Measurements from ENCODE around the gene RGPD4.
"Not testable (repeated sequence)": the region's sequence is repeated elsewhere in the genome, so short reads cannot be mapped to it uniquely, and the experiment has no call there.

DNA sequence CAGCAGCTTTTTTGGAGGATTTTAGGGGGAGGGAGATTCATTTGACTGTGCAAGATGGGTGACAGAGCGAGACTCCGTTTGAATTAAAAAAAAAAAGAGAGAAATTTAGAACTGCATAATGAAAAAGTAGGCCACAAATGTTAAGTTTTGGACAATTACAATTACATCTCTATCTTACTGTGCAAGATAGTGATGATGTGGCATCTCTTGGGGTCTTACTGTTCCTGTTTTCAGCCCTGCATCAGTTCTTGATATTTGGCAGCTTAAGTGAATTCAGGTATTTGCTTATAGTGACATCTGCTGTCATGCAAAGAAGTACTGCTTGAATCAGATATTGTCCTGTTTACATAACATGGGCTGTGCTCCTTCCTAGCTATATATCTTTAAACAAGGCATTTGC is 6.5 kb downstream of the RGPD4 start:
- TF ChIP-seq CTCF, POLR2AphosphoS5, EP300 (IDR thresholded peaks at IDR 0.05): not testable (repeated sequence)

All from gastroesophageal sphincter (tissue), 3 donors.